SK-N-SH treated with all-trans-retinoic acid at 6 μM for 48 hours (cell line): ENCODE measurements around the gene RASSF4.

Experiments used
- CSDC2 ChIP-seq: fragments of 250-450 bp; sonication (Bioruptor Pico); IDR thresholded peaks from 2 replicates; pipeline ENCODE4 v1.5.0; 2020; ENCODE audit warnings: mild to moderate bottlenecking, moderate library complexity
- ESRRG ChIP-seq: fragments of 250-450 bp; sonication (Bioruptor Pico); IDR thresholded peaks from 2 replicates; pipeline ENCODE4 v1.6.1; 2021; ENCODE audit warnings: mild to moderate bottlenecking
- GLIS3 ChIP-seq: fragments of 250-450 bp; sonication (Bioruptor Pico); IDR thresholded peaks from 2 replicates; pipeline ENCODE4 v1.5.0; 2020; ENCODE audit warnings: mild to moderate bottlenecking, moderate library complexity
- ISL1 ChIP-seq: fragments of 250-450 bp; sonication (Bioruptor Pico); IDR thresholded peaks from 2 replicates; pipeline ENCODE4 v2.1.2; 2022; ENCODE audit warnings: mild to moderate bottlenecking, moderate library complexity
- RARB ChIP-seq: fragments of 250-450 bp; sonication (Bioruptor Pico); IDR thresholded peaks from 2 replicates; pipeline ENCODE4 v1.8.0; 2021; ENCODE audit warnings: mild to moderate bottlenecking, moderate library complexity
- ZC3H10 ChIP-seq: fragments of 250-450 bp; sonication (Bioruptor Pico); IDR thresholded peaks from 2 replicates; pipeline ENCODE4 v1.5.1; 2021; ENCODE audit warnings: mild to moderate bottlenecking, moderate library complexity
- ZFP3 ChIP-seq: fragments of 250-450 bp; sonication (Bioruptor Pico); IDR thresholded peaks from 2 replicates; pipeline ENCODE4 v1.5.0; 2020; ENCODE audit warnings: mild to moderate bottlenecking, moderate library complexity
- ZNF8 ChIP-seq: fragments of 450-650 bp; formaldehyde crosslinking; IDR thresholded peaks from 2 replicates; pipeline ENCODE4 v1.5.0; 2020; ENCODE audit warnings: mild to moderate bottlenecking, moderate library complexity
- TF ChIP-seq, protein P1 (sequence below): fragments of 250-450 bp; sonication (Bioruptor Pico); IDR thresholded peaks from 2 replicates; pipeline ENCODE4 v1.8.0; 2020; ENCODE audit warnings: mild to moderate bottlenecking, moderate library complexity, borderline replicate concordance
- TF ChIP-seq, protein P2 (sequence below): fragments of 250-450 bp; sonication (Bioruptor Pico); IDR thresholded peaks from 2 replicates; pipeline ENCODE4 v1.5.1; 2021; ENCODE audit warnings: mild to moderate bottlenecking, moderate library complexity
- TF ChIP-seq, protein P3 (sequence below): fragments of 250-450 bp; sonication (Bioruptor Pico); IDR thresholded peaks from 2 replicates; pipeline ENCODE4 v1.5.0; 2020; ENCODE audit warnings: mild to moderate bottlenecking, moderate library complexity

DNA sequence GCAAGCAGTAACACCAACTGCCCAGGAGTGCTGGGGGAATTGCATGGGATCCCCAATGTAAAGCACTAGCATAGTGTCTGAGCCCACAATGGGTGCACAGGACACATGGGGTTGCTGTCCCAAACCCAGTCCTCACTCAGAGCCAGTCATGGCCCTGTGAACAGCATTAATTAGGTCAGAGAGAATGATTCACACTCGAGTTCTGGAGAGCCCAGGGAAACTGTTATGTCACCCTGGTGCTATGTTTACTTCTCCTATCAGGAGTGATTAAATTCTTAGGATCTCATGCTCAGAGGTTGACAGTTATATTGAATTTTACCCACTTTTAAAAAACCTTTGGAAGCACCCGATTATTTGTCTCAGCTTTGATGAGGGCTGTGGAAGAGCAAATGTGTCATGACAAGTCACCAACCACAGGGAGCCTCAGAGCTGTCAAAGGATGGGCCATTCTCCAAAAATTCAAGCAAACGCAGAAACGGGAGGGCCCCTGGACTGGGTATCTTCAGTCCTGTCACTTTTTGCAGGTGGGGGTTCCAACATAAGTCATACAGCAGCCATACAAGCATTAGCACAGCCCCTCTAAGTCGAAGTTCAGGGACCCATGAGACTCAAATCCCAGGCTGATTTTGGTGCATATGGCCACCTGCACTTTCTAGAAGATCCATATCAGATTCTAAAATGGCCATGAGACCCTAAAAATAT lies 1.3 kb upstream of the RASSF4 start:
- no peak for TF ChIP-seq ZC3H10 (CRISPR knock-in tag)
- TF ChIP-seq, protein P1, sequence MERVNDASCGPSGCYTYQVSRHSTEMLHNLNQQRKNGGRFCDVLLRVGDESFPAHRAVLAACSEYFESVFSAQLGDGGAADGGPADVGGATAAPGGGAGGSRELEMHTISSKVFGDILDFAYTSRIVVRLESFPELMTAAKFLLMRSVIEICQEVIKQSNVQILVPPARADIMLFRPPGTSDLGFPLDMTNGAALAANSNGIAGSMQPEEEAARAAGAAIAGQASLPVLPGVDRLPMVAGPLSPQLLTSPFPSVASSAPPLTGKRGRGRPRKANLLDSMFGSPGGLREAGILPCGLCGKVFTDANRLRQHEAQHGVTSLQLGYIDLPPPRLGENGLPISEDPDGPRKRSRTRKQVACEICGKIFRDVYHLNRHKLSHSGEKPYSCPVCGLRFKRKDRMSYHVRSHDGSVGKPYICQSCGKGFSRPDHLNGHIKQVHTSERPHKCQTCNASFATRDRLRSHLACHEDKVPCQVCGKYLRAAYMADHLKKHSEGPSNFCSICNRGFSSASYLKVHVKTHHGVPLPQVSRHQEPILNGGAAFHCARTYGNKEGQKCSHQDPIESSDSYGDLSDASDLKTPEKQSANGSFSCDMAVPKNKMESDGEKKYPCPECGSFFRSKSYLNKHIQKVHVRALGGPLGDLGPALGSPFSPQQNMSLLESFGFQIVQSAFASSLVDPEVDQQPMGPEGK (CRISPR knock-in tag): no peak
- TF ChIP-seq CSDC2 (CRISPR knock-in tag): no peak
- TF ChIP-seq ZFP3 (CRISPR knock-in tag): no peak
- TF ChIP-seq, protein P2, sequence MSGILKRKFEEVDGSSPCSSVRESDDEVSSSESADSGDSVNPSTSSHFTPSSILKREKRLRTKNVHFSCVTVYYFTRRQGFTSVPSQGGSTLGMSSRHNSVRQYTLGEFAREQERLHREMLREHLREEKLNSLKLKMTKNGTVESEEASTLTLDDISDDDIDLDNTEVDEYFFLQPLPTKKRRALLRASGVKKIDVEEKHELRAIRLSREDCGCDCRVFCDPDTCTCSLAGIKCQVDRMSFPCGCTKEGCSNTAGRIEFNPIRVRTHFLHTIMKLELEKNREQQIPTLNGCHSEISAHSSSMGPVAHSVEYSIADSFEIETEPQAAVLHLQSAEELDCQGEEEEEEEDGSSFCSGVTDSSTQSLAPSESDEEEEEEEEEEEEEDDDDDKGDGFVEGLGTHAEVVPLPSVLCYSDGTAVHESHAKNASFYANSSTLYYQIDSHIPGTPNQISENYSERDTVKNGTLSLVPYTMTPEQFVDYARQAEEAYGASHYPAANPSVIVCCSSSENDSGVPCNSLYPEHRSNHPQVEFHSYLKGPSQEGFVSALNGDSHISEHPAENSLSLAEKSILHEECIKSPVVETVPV (CRISPR knock-in tag): no peak
- TF ChIP-seq, protein P3, sequence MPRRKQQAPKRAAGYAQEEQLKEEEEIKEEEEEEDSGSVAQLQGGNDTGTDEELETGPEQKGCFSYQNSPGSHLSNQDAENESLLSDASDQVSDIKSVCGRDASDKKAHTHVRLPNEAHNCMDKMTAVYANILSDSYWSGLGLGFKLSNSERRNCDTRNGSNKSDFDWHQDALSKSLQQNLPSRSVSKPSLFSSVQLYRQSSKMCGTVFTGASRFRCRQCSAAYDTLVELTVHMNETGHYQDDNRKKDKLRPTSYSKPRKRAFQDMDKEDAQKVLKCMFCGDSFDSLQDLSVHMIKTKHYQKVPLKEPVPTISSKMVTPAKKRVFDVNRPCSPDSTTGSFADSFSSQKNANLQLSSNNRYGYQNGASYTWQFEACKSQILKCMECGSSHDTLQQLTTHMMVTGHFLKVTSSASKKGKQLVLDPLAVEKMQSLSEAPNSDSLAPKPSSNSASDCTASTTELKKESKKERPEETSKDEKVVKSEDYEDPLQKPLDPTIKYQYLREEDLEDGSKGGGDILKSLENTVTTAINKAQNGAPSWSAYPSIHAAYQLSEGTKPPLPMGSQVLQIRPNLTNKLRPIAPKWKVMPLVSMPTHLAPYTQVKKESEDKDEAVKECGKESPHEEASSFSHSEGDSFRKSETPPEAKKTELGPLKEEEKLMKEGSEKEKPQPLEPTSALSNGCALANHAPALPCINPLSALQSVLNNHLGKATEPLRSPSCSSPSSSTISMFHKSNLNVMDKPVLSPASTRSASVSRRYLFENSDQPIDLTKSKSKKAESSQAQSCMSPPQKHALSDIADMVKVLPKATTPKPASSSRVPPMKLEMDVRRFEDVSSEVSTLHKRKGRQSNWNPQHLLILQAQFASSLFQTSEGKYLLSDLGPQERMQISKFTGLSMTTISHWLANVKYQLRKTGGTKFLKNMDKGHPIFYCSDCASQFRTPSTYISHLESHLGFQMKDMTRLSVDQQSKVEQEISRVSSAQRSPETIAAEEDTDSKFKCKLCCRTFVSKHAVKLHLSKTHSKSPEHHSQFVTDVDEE (CRISPR knock-in tag): no peak
- no peak for TF ChIP-seq ZNF8 (CRISPR knock-in tag)
- TF ChIP-seq GLIS3: no peak
- 0 out of 2 replicates have a peak, but pooled peaks have one; percentile 7 for TF ChIP-seq ISL1 (CRISPR knock-in tag)
- TF ChIP-seq RARB (CRISPR knock-in tag): no peak
- no peak for TF ChIP-seq ESRRG (CRISPR knock-in tag)
